Vagina (tissue), 2 donors: Measurements from ENCODE around the gene ALDH1L1. TPM values are rescaled to one million over a fixed set of nuclear protein-coding genes. Genes with fewer than 3 reads are reported as not detected.

Source experiments
- DNase-seq, 2 donors: peaks; one replicate each; pipeline ENCODE4 v3.0.0-alpha.2; 2017; ENCODE audit errors: extremely low spot score in 2 of 2
- H3K27ac ChIP-seq: fragments of 200-600 bp; sonication (generic); one replicate; pipeline ENCODE4 v1.5.1; 2019
- H3K27me3 ChIP-seq: fragments of 200-600 bp; sonication (generic); one replicate; pipeline ENCODE4 v1.5.1; 2019
- H3K36me3 ChIP-seq, 2 donors: fragments of 200-600 bp; sonication (generic); one replicate each; pipeline ENCODE4 v1.5.1; 2017 to 2019
- H3K4me1 ChIP-seq: fragments of 200-600 bp; sonication (generic); one replicate; pipeline ENCODE4 v1.5.1; 2019
- H3K4me3 ChIP-seq, 2 donors: fragments of 200-600 bp; sonication (generic); 1 replicate in 1 of 2; 2 replicates in 1 of 2; pipeline ENCODE4 v1.5.1; 2016 to 2019
- H3K9me3 ChIP-seq: fragments of 200-600 bp; sonication (generic); one replicate; pipeline ENCODE4 v1.5.1; 2019
- POLR2A ChIP-seq, 2 donors: fragments of 450-650 bp; IDR thresholded peaks; one replicate each; pipeline ENCODE4 v1.6.1; 2017; ENCODE audit warnings: antibody characterized with exemption in 2 of 2, mild to moderate bottlenecking in 2 of 2, moderate library complexity in 2 of 2
- POLR2AphosphoS5 ChIP-seq, 2 donors: sonication (generic); formaldehyde crosslinking; IDR thresholded peaks; one replicate each; pipeline ENCODE4 v1.9.0; 2017; ENCODE audit warnings: antibody characterized with exemption in 2 of 2, mild to moderate bottlenecking in 2 of 2, low read depth in 1 of 2; ENCODE audit not compliant: insufficient read depth in 1 of 2
- intact Hi-C: fragments of 100-400 bp; cut with DNase I; formaldehyde crosslinking; loops from one replicate; pipeline ENCODE4 v1.15.1; 2023
- total RNA-seq: library from RNA; depleted of rRNA; stranded (reverse); fragments of >200 nt; gene quantifications from one replicate; pipeline ENCODE4 v1.2.3, GENCODE V29; 2016
- TF ChIP-seq, protein P1 (sequence below), 3 experiments: fragments of 450-650 bp in 2 of 3; fragments of 200-600 bp in 1 of 3; sonication (generic) in 1 of 3; IDR thresholded peaks; one replicate each; pipeline ENCODE4 v1.5.1; 2017 to 2019; ENCODE audit warnings: antibody characterized with exemption in 3 of 3, mild to moderate bottlenecking in 2 of 3, moderate library complexity in 2 of 3

The ALDH1L1 gene
- total RNA-seq, 1 donor from 2014 or later, result 19.2 TPM

GRCh38 chr3:126197343-126197742 is 17.0 kb upstream of the ALDH1L1 start:
- TF ChIP-seq, protein P1, sequence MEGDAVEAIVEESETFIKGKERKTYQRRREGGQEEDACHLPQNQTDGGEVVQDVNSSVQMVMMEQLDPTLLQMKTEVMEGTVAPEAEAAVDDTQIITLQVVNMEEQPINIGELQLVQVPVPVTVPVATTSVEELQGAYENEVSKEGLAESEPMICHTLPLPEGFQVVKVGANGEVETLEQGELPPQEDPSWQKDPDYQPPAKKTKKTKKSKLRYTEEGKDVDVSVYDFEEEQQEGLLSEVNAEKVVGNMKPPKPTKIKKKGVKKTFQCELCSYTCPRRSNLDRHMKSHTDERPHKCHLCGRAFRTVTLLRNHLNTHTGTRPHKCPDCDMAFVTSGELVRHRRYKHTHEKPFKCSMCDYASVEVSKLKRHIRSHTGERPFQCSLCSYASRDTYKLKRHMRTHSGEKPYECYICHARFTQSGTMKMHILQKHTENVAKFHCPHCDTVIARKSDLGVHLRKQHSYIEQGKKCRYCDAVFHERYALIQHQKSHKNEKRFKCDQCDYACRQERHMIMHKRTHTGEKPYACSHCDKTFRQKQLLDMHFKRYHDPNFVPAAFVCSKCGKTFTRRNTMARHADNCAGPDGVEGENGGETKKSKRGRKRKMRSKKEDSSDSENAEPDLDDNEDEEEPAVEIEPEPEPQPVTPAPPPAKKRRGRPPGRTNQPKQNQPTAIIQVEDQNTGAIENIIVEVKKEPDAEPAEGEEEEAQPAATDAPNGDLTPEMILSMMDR (IDR thresholded peaks at IDR 0.05), result no peak
- no peak for TF ChIP-seq POLR2AphosphoS5 (IDR thresholded peaks at IDR 0.05; ENCODE audit: insufficient read depth in 1 of 2, low read depth in 1 of 2)
- no peak for TF ChIP-seq POLR2A (IDR thresholded peaks at IDR 0.05)
- H3K4me3 ChIP-seq, result no peak overlapping the region
- no peak overlapping the region for H3K27ac ChIP-seq
- intact Hi-C loops, result no loop called here
- H3K9me3 ChIP-seq, result no peaks in the 10 kb centered on the region
- no peaks in the 10 kb centered on the region for H3K27me3 ChIP-seq
- H3K36me3 ChIP-seq, result no peaks in the 10 kb centered on the region
- H3K4me1 ChIP-seq, result no peaks in the 10 kb centered on the region
- no peak for DNase-seq

- no peak overlapping the region for H3K4me3 ChIP-seq
- TF ChIP-seq POLR2A (IDR thresholded peaks at IDR 0.05), result no peak
- TF ChIP-seq POLR2AphosphoS5 (IDR thresholded peaks at IDR 0.05; ENCODE audit: insufficient read depth in 1 of 2, low read depth in 1 of 2), result no peak
- TF ChIP-seq, protein P1 (IDR thresholded peaks at IDR 0.05), result no peak
- H3K4me1 ChIP-seq, result no peaks in the 10 kb centered on the region
- H3K27ac ChIP-seq, result no peak overlapping the region
- no peaks in the 10 kb centered on the region for H3K9me3 ChIP-seq
- no peaks in the 10 kb centered on the region for H3K36me3 ChIP-seq
- no peaks in the 10 kb centered on the region for H3K27me3 ChIP-seq
- no peak for DNase-seq
- intact Hi-C loops, result no loop called here
Observed at GRCh38 chr3:126194713-126195305, 14.4 kb upstream of the ALDH1L1 start.

DNA sequence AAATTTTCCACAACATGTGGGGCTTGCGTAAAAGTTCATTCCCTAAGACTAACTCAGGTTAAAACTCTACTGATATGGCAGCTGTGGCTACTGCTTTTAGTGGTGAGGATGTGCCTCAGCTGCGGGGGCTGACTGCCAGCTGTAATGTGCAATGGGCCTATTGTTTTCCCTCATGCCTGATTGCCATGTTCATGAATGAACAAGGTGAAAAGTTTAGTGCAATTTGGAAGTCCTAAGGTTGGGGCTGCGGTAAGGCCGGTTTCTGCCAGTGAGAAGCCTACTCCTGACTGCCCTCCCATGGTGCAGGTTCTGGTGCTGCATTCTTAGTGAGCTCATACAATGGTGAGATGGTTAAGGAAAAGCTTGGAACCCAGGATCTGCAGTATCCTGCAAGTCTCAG is 10.9 kb upstream of the ALDH1L1 start:
- intact Hi-C loops, result no loop called here
- H3K4me3 ChIP-seq, result no peak overlapping the region
- no peaks in the 10 kb centered on the region for H3K36me3 ChIP-seq
- H3K27ac ChIP-seq, result no peak overlapping the region
- no peaks in the 10 kb centered on the region for H3K4me1 ChIP-seq
- TF ChIP-seq POLR2AphosphoS5 (IDR thresholded peaks at IDR 0.05; ENCODE audit: insufficient read depth in 1 of 2, low read depth in 1 of 2) (no peak), POLR2A (IDR thresholded peaks at IDR 0.05) (no peak)
- TF ChIP-seq, protein P1 (IDR thresholded peaks at IDR 0.05), result no peak
- no peaks in the 10 kb centered on the region for H3K9me3 ChIP-seq
- no peaks in the 10 kb centered on the region for H3K27me3 ChIP-seq
- DNase-seq, result no peak

GRCh38 chr3:126187920-126188319 is 7.5 kb upstream of the ALDH1L1 start:
- no peak for DNase-seq
- no peak overlapping the region for H3K27ac ChIP-seq
- no peak for TF ChIP-seq POLR2A (IDR thresholded peaks at IDR 0.05)
- no peak for TF ChIP-seq POLR2AphosphoS5 (IDR thresholded peaks at IDR 0.05; ENCODE audit: insufficient read depth in 1 of 2, low read depth in 1 of 2)
- TF ChIP-seq, protein P1 (IDR thresholded peaks at IDR 0.05), result no peak
- intact Hi-C loops, result no loop called here
- no peaks in the 10 kb centered on the region for H3K9me3 ChIP-seq
- H3K4me3 ChIP-seq, result no peak overlapping the region
- H3K36me3 ChIP-seq, result no peaks in the 10 kb centered on the region
- no peaks in the 10 kb centered on the region for H3K4me1 ChIP-seq
- H3K27me3 ChIP-seq, result no peaks in the 10 kb centered on the region

GRCh38 chr3:126186749-126187148 is 6.4 kb upstream of the ALDH1L1 start:
- intact Hi-C loops, result no loop called here
- H3K36me3 ChIP-seq, result no peaks in the 10 kb centered on the region
- TF ChIP-seq POLR2AphosphoS5 (IDR thresholded peaks at IDR 0.05; ENCODE audit: insufficient read depth in 1 of 2, low read depth in 1 of 2) (no peak), POLR2A (IDR thresholded peaks at IDR 0.05) (no peak)
- TF ChIP-seq, protein P1 (IDR thresholded peaks at IDR 0.05), result no peak
- no peaks in the 10 kb centered on the region for H3K9me3 ChIP-seq
- no peak overlapping the region for H3K27ac ChIP-seq
- H3K4me1 ChIP-seq, result no peaks in the 10 kb centered on the region
- no peak overlapping the region for H3K4me3 ChIP-seq
- DNase-seq, result no peak
- no peaks in the 10 kb centered on the region for H3K27me3 ChIP-seq
